ENCODE results near the gene COQ3. TPM values are rescaled to one million over a fixed set of nuclear protein-coding genes. Genes with fewer than 3 reads are reported as not detected.
"Not testable (repeated sequence)": the region's sequence is repeated elsewhere in the genome, so short reads cannot be mapped to it uniquely, and the experiment has no call there.

COQ3 gene
- polyA plus RNA-seq, 1 donor (not counting 4 experiments of a cell fraction or from before 2014, with no cell fraction given): 21.2 TPM

DNA sequence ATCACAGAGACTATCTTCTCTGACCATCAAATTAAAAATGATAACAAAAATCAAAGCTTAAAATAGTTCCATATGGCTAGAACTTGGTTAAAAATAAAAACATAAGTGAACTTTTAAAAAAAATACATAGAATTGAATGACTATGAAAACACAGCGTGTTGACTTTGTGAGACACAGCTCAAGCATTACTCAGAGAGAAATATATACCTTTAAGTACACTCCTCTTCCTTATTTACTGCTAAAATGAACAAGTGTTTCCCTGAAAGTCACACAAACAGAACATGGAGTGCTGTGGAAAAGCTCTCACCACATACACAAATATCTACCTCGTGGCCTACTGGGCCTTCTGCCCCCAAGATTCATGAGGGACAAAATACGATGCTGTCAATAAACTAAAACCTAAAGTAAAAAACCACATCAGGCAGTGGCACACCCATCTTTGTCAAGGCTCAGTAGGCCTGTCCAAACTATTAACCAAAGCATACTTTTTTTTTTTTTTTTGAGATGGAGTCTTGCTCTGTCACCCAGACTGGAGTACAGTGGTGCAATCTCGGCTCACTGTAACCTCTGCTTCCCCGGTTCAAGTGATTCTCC lies 52.0 kb downstream of the COQ3 start:
- no peaks in the 10 kb centered on the region for H3K36me3 ChIP-seq (ENCODE audit: control insufficient read depth in 2 of 2, extremely low read depth in 1 of 2, insufficient read depth in 2 of 2, low read length in 2 of 2)
- dilution Hi-C loops (cut with MboI; ENCODE audit: extremely low pct_ligation_motif_present, low sequenced_read_pairs): no loop called here
- FAIRE-seq (no peak), DNase-seq (ENCODE audit: low read depth, low spot score) (no peak)
- H3K9ac ChIP-seq (ENCODE audit: control insufficient read depth, extremely low read depth, insufficient read depth, low read length): no peak overlapping the region
- no peaks in the 10 kb centered on the region for H4K20me1 ChIP-seq (ENCODE audit: control insufficient read depth, extremely low read depth, insufficient read depth, low read length)
- H2AFZ ChIP-seq (ENCODE audit: control insufficient read depth, low read length): no peak overlapping the region
- H3K4me1 ChIP-seq (ENCODE audit: control insufficient read depth, extremely low read depth, insufficient read depth, low read length): peaks cover 20% of the 10 kb centered on the region
- H3K27ac ChIP-seq (ENCODE audit: control insufficient read depth, insufficient read depth, low read length): no peak overlapping the region
- no peaks in the 10 kb centered on the region for H3K9me1 ChIP-seq (ENCODE audit: control insufficient read depth, extremely low read depth, insufficient read depth, low read length)
- no peak for TF ChIP-seq EZH2 (IDR thresholded peaks at IDR 0.05; ENCODE audit: low read length)
- TF ChIP-seq, protein P1, sequence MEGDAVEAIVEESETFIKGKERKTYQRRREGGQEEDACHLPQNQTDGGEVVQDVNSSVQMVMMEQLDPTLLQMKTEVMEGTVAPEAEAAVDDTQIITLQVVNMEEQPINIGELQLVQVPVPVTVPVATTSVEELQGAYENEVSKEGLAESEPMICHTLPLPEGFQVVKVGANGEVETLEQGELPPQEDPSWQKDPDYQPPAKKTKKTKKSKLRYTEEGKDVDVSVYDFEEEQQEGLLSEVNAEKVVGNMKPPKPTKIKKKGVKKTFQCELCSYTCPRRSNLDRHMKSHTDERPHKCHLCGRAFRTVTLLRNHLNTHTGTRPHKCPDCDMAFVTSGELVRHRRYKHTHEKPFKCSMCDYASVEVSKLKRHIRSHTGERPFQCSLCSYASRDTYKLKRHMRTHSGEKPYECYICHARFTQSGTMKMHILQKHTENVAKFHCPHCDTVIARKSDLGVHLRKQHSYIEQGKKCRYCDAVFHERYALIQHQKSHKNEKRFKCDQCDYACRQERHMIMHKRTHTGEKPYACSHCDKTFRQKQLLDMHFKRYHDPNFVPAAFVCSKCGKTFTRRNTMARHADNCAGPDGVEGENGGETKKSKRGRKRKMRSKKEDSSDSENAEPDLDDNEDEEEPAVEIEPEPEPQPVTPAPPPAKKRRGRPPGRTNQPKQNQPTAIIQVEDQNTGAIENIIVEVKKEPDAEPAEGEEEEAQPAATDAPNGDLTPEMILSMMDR (optimal IDR thresholded peaks at IDR 0.05 in 1 of 3, IDR thresholded peaks at IDR 0.05 in 1 of 3, conservative IDR thresholded peaks at IDR 0.05 in 1 of 3; ENCODE audit: extremely low read depth in 1 of 3, insufficient read depth in 2 of 3, low read length in 3 of 3): no peak
- H3K4me2 ChIP-seq (ENCODE audit: control insufficient read depth, extremely low read depth, insufficient read depth, low read depth, low read length): no peak overlapping the region
- H3K9me3 ChIP-seq (ENCODE audit: control insufficient read depth, low read depth, low read length): no peaks in the 10 kb centered on the region
- no peaks in the 10 kb centered on the region for H3K79me2 ChIP-seq (ENCODE audit: control insufficient read depth, insufficient read depth, low read length)
- H3K4me3 ChIP-seq (ENCODE audit: control insufficient read depth in 2 of 3, extremely low read depth in 1 of 3, insufficient read depth in 2 of 3, low read depth in 1 of 3, low read length in 3 of 3): no peak overlapping the region
- H3K27me3 ChIP-seq (ENCODE audit: control insufficient read depth, extremely low read depth, insufficient read depth, low read length): no peaks in the 10 kb centered on the region

DNA sequence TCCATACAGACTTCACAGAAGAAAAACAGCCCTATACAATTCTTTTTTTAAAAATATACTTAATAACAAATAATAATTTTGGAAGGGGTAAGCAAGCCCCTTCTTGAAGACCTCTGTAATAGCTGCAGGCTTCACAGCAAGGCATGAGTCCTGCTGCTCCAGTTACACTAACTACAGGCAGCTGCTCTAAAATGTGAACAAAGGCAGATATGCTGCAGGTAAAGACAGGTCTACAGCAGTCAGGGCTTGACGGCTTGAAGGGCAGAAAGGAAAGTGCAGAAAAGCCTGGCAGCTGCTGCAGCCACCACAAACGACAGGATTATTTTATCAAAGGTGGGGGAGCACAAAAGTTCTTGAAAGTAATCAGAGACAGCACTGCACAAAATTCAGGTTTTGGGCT lies 55.8 kb downstream of the COQ3 start:
- H3K27me3 ChIP-seq (ENCODE audit: control insufficient read depth, extremely low read depth, insufficient read depth, low read length): no peaks in the 10 kb centered on the region
- H3K79me2 ChIP-seq (ENCODE audit: control insufficient read depth, insufficient read depth, low read length): no peaks in the 10 kb centered on the region
- H3K9me3 ChIP-seq (ENCODE audit: control insufficient read depth, low read depth, low read length): no peaks in the 10 kb centered on the region
- no peaks in the 10 kb centered on the region for H3K36me3 ChIP-seq (ENCODE audit: control insufficient read depth in 2 of 2, extremely low read depth in 1 of 2, insufficient read depth in 2 of 2, low read length in 2 of 2)
- DNase-seq (ENCODE audit: low read depth, low spot score) (no peak), FAIRE-seq (no peak)
- no peak overlapping the region for H3K4me3 ChIP-seq (ENCODE audit: control insufficient read depth in 2 of 3, extremely low read depth in 1 of 3, insufficient read depth in 2 of 3, low read depth in 1 of 3, low read length in 3 of 3)
- H3K27ac ChIP-seq (ENCODE audit: control insufficient read depth, insufficient read depth, low read length): no peak overlapping the region
- H2AFZ ChIP-seq (ENCODE audit: control insufficient read depth, low read length): no peak overlapping the region
- dilution Hi-C loops (cut with MboI; ENCODE audit: extremely low pct_ligation_motif_present, low sequenced_read_pairs): no loop called here
- no peak for TF ChIP-seq EZH2 (IDR thresholded peaks at IDR 0.05; ENCODE audit: low read length)
- TF ChIP-seq, protein P1 (optimal IDR thresholded peaks at IDR 0.05 in 1 of 3, IDR thresholded peaks at IDR 0.05 in 1 of 3, conservative IDR thresholded peaks at IDR 0.05 in 1 of 3; ENCODE audit: extremely low read depth in 1 of 3, insufficient read depth in 2 of 3, low read length in 3 of 3): no peak
- H3K9ac ChIP-seq (ENCODE audit: control insufficient read depth, extremely low read depth, insufficient read depth, low read length): no peak overlapping the region
- H3K4me1 ChIP-seq (ENCODE audit: control insufficient read depth, extremely low read depth, insufficient read depth, low read length): peaks cover 11% of the 10 kb centered on the region
- H4K20me1 ChIP-seq (ENCODE audit: control insufficient read depth, extremely low read depth, insufficient read depth, low read length): no peaks in the 10 kb centered on the region
- no peaks in the 10 kb centered on the region for H3K9me1 ChIP-seq (ENCODE audit: control insufficient read depth, extremely low read depth, insufficient read depth, low read length)
- peak overlapping the region; percentile 46 for H3K4me2 ChIP-seq (ENCODE audit: control insufficient read depth, extremely low read depth, insufficient read depth, low read depth, low read length)

DNA sequence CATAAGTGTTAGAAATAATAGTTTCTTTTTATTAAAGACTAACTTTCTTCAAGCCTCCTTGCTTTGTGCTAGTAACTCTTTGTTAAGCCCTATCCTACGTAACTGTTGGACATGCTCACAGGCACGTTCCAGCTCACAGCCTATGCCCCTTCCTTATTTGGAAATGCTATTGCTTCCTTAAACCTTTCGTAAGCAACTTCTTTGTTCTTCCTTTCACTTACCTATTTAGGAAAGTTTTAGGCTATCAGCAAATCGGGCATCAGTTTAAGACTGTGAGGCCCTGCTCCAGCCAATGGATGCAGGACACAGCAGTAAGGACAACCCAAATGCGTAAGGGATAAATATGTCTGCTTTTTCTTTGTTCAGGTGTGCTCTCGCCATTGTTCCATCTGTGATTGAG lies 58.7 kb downstream of the COQ3 start:
- H2AFZ ChIP-seq (ENCODE audit: control insufficient read depth, low read length); H3K9me3 ChIP-seq (ENCODE audit: control insufficient read depth, low read depth, low read length); DNase-seq (ENCODE audit: low read depth, low spot score); H3K9ac ChIP-seq (ENCODE audit: control insufficient read depth, extremely low read depth, insufficient read depth, low read length); FAIRE-seq; H3K27me3 ChIP-seq (ENCODE audit: control insufficient read depth, extremely low read depth, insufficient read depth, low read length); H3K4me3 ChIP-seq (ENCODE audit: control insufficient read depth in 2 of 3, extremely low read depth in 1 of 3, insufficient read depth in 2 of 3, low read depth in 1 of 3, low read length in 3 of 3); H3K36me3 ChIP-seq (ENCODE audit: control insufficient read depth in 2 of 2, extremely low read depth in 1 of 2, insufficient read depth in 2 of 2, low read length in 2 of 2); H3K27ac ChIP-seq (ENCODE audit: control insufficient read depth, insufficient read depth, low read length); H3K79me2 ChIP-seq (ENCODE audit: control insufficient read depth, insufficient read depth, low read length); H3K9me1 ChIP-seq (ENCODE audit: control insufficient read depth, extremely low read depth, insufficient read depth, low read length); dilution Hi-C loops (cut with MboI; ENCODE audit: extremely low pct_ligation_motif_present, low sequenced_read_pairs); H3K4me2 ChIP-seq (ENCODE audit: control insufficient read depth, extremely low read depth, insufficient read depth, low read depth, low read length); H4K20me1 ChIP-seq (ENCODE audit: control insufficient read depth, extremely low read depth, insufficient read depth, low read length): not testable (repeated sequence)
- H3K4me1 ChIP-seq (ENCODE audit: control insufficient read depth, extremely low read depth, insufficient read depth, low read length): peaks cover 11% of the 10 kb centered on the region

All from keratinocyte (primary cell).